Erythroblast (primary cell): ENCODE measurements around the gene LAMA4.

Source experiments
- GATA1 ChIP-seq: IDR thresholded peaks from 2 replicates; pipeline ENCODE4 v1.6.1; 2011; ENCODE audit warnings: low read depth, mild to moderate bottlenecking, control low read depth, low read length, moderate library complexity
- POLR2A ChIP-seq: IDR thresholded peaks from 2 replicates; pipeline ENCODE4 v1.6.1; 2011; ENCODE audit warnings: mild to moderate bottlenecking, low read length

GRCh38 chr6:112275365-112275764 lies 21.0 kb upstream of the LAMA4 start:
- no peak for TF ChIP-seq POLR2A
- no peak for TF ChIP-seq GATA1
